K562 (cell line): ENCODE data around the gene C18orf63. TPM values are rescaled to one million over a fixed set of nuclear protein-coding genes. Genes with fewer than 3 reads are reported as not detected.

Experiments
- ATAC-seq: fragments of 200-7000 bp; cut with Tn5 transposase; 3 replicates; pipeline ENCODE4 v1.9.1; 2020; ENCODE audit warnings: moderate library complexity
- BruUV-seq: library from RNA; stranded (reverse); fragments of 400-500 nt; replicated peaks from 2 replicates; lab custom pipeline; 2021; lab: Mats Ljungman, UMichigan
- CTCF ChIA-PET: fragments of 300-600 bp; formaldehyde crosslinking; extraction: SDS; loops from one replicate; lab custom pipeline; 2021; ENCODE audit warnings: low intra/inter-chr PET ratio; lab: Yijun Ruan, JAX
- POLR2A ChIA-PET: fragments of 300-600, 350-650 bp; sonication (Branson Sonifier 250); formaldehyde crosslinking; extraction: SDS; loops from one replicate; lab custom pipeline; 2021; ENCODE audit warnings: antibody characterized with exemption, inconsistent platforms; lab: Yijun Ruan, JAX
- DNase-seq, 4 experiments: peaks; one replicate each; pipeline versions ENCODE4 v3.0.0 to v3.0.0-alpha.2; 2011 to 2018; ENCODE audit warnings: low spot score in 3 of 4, mixed read lengths in 3 of 4; ENCODE audit errors: extremely low read depth in 1 of 4
- FAIRE-seq: peaks from 2 replicates; lab custom pipeline; 2011; peaks lifted over from hg19 to GRCh38; lab: Jason Lieb, UNC
- H2AFZ ChIP-seq: 2 replicates; pipeline ENCODE4 v1.6.0; 2011; ENCODE audit warnings: low read depth, low read length, control low read depth, inconsistent platforms
- H3K27ac ChIP-seq: fragments of 200-600 bp; 3 replicates; pipeline ENCODE4 v1.8.0; 2011; ENCODE audit warnings: low read depth, mild to moderate bottlenecking, control low read depth, inconsistent platforms, low read length, moderate library complexity, mixed read lengths; ENCODE audit errors: extremely low read depth
- H3K27me3 ChIP-seq, 2 experiments: fragments of 300-600 bp in 1 of 2; 2 replicates in 1 of 2; 3 replicates in 1 of 2; pipeline versions ENCODE4 v1.6.0 to v1.8.0; 2011; ENCODE audit warnings: inconsistent platforms in 2 of 2, low read length in 2 of 2, mild to moderate bottlenecking in 1 of 2, mixed read lengths in 1 of 2, moderate library complexity in 1 of 2; ENCODE audit not compliant: control insufficient read depth in 2 of 2, insufficient read depth in 2 of 2
- H3K36me3 ChIP-seq: fragments of 300-600 bp; 3 replicates; pipeline ENCODE4 v1.8.0; 2011; ENCODE audit warnings: mild to moderate bottlenecking, low read length, inconsistent platforms; ENCODE audit not compliant: control insufficient read depth, insufficient read depth
- H3K4me1 ChIP-seq, 2 experiments: fragments of 200-600 bp in 1 of 2; replicated peaks in 1 of 2; 2 replicates in 1 of 2; 3 replicates in 1 of 2; pipeline versions ENCODE4 v1.5.1 to v1.8.0; 2011; ENCODE audit warnings: inconsistent platforms in 2 of 2, low read length in 2 of 2, mild to moderate bottlenecking in 1 of 2, mixed read lengths in 1 of 2, moderate library complexity in 1 of 2; ENCODE audit not compliant: control insufficient read depth in 2 of 2, insufficient read depth in 2 of 2
- H3K4me2 ChIP-seq: 2 replicates; pipeline ENCODE4 v1.6.1; 2011; ENCODE audit warnings: low read length, control low read depth, inconsistent platforms, mixed read lengths; ENCODE audit not compliant: insufficient read depth
- H3K4me3 ChIP-seq: fragments of 200-600 bp; sonication (generic), shearing (Covaris generic); 2 replicates; pipeline ENCODE4 v1.5.1; 2016; ENCODE audit warnings: control low read depth, inconsistent platforms
- H3K79me2 ChIP-seq: fragments of 200-600 bp; 3 replicates; pipeline ENCODE4 v1.8.0; 2011; ENCODE audit warnings: low read length, inconsistent platforms; ENCODE audit not compliant: control insufficient read depth, insufficient read depth
- H3K9ac ChIP-seq, 2 experiments: 2 replicates each; pipeline versions ENCODE4 v1.6.0 to v1.6.1; 2011; ENCODE audit warnings: low read depth in 2 of 2, low read length in 2 of 2, control low read depth in 1 of 2, inconsistent platforms in 1 of 2, mild to moderate bottlenecking in 1 of 2, mixed read lengths in 1 of 2; ENCODE audit not compliant: insufficient read depth in 1 of 2
- H3K9me1 ChIP-seq: one replicate; pipeline ENCODE4 v1.6.0; 2011; ENCODE audit warnings: inconsistent platforms, mild to moderate bottlenecking, low read length, moderate library complexity; ENCODE audit not compliant: control insufficient read depth, insufficient read depth
- H3K9me3 ChIP-seq: replicated peaks from 2 replicates; pipeline ENCODE4 v1.5.1; 2011; ENCODE audit warnings: low read depth, low read length, inconsistent platforms; ENCODE audit not compliant: control insufficient read depth, insufficient read depth
- H4K20me1 ChIP-seq: replicated peaks from 2 replicates; pipeline ENCODE4 v1.6.1; 2011; ENCODE audit warnings: low read length, inconsistent platforms, mixed read lengths; ENCODE audit not compliant: control insufficient read depth, insufficient read depth
- ATF3 ChIP-seq, 2 experiments: fragments of 450-650 bp in 1 of 2; sonication (generic) in 1 of 2; formaldehyde crosslinking in 1 of 2; IDR thresholded peaks in 1 of 2; conservative IDR thresholded peaks in 1 of 2; 2 replicates each; pipeline versions ENCODE4 v1.6.1 to v1.8.1; 2016 to 2023; ENCODE audit warnings: mild to moderate bottlenecking in 2 of 2, moderate library complexity in 2 of 2, inconsistent platforms in 1 of 2, missing genetic modification reagents in 1 of 2
- BCOR ChIP-seq: fragments of 450-650 bp; IDR thresholded peaks from 2 replicates; pipeline ENCODE4 v1.6.1; 2016
- ETS2 ChIP-seq: IDR thresholded peaks from 2 replicates; pipeline ENCODE4 v1.6.1; 2016; ENCODE audit warnings: borderline replicate concordance, missing genetic modification characterization, mild to moderate bottlenecking, moderate library complexity, missing compliant biosample characterization; ENCODE audit not compliant: poor library complexity, severe bottlenecking
- KHSRP ChIP-seq: fragments of 450-650 bp; IDR thresholded peaks from 2 replicates; pipeline ENCODE4 v1.6.1; 2017
- MIER1 ChIP-seq: fragments of 450-650 bp; IDR thresholded peaks from 2 replicates; pipeline ENCODE4 v1.6.1; 2016; ENCODE audit warnings: antibody characterized with exemption, mild to moderate bottlenecking, low read depth
- PHF8 ChIP-seq: fragments of 200-600 bp; sonication (generic); IDR thresholded peaks from 2 replicates; pipeline ENCODE4 v1.6.1; 2012; ENCODE audit warnings: mixed run types, mild to moderate bottlenecking, inconsistent platforms, low read length, moderate library complexity, borderline replicate concordance
- POLR2AphosphoS5 ChIP-seq: IDR thresholded peaks from 2 replicates; pipeline ENCODE4 v1.6.1; 2011; ENCODE audit warnings: mild to moderate bottlenecking, low read depth, low read length, moderate library complexity; ENCODE audit not compliant: control insufficient read depth, insufficient read depth
- RHOXF2B ChIP-seq: fragments of 250-450 bp; sonication (Bioruptor Pico); conservative IDR thresholded peaks from 2 replicates; pipeline ENCODE4 v1.5.1; 2021
- SRSF9 ChIP-seq: fragments of 200-400 bp; formaldehyde crosslinking; IDR thresholded peaks from 2 replicates; pipeline ENCODE4 v1.6.1; 2017; ENCODE audit warnings: low read depth, low read length, borderline replicate concordance
- TCF7 ChIP-seq: sonication (generic); IDR thresholded peaks from 2 replicates; pipeline ENCODE4 v1.6.1; 2016; ENCODE audit warnings: antibody characterized with exemption, borderline replicate concordance
- TEAD1 ChIP-seq, 2 experiments: fragments of 450-650 bp in 1 of 2; sonication (generic) in 1 of 2; formaldehyde crosslinking; IDR thresholded peaks; 2 replicates each; pipeline versions ENCODE4 v1.4.0 to v1.8.0; 2020 to 2022; ENCODE audit warnings: mild to moderate bottlenecking in 2 of 2, missing genetic modification reagents in 1 of 2
- ZKSCAN8 ChIP-seq: fragments of 200-800 bp; sonication (Bioruptor generic); IDR thresholded peaks from 2 replicates; pipeline ENCODE4 v1.6.1; 2016; ENCODE audit warnings: missing genetic modification characterization, missing compliant biosample characterization
- ZNF165 ChIP-seq: fragments of 250-450 bp; sonication (Bioruptor Pico); IDR thresholded peaks from 2 replicates; pipeline ENCODE4 v1.4.0; 2020; ENCODE audit warnings: borderline replicate concordance
- ZNF263 ChIP-seq: sonication (generic); formaldehyde crosslinking; IDR thresholded peaks from 2 replicates; pipeline ENCODE4 v1.8.0; 2022; ENCODE audit warnings: mild to moderate bottlenecking, missing genetic modification reagents, borderline replicate concordance
- ZNF408 ChIP-seq: fragments of 250-450 bp; sonication (Bioruptor Pico); IDR thresholded peaks from 2 replicates; pipeline ENCODE4 v1.4.0; 2020; ENCODE audit warnings: low read depth, mild to moderate bottlenecking, moderate library complexity
- ZNF551 ChIP-seq: fragments of 250-450 bp; sonication (Bioruptor Pico); IDR thresholded peaks from 2 replicates; pipeline ENCODE4 v1.5.0; 2021; ENCODE audit warnings: mild to moderate bottlenecking, moderate library complexity
- WGBS: fragments of 100-300 bp; shearing (Covaris generic); methylation state at CpG from one replicate; pipeline ENCODE4 v1.1.6; 2016; ENCODE audit warnings: low coverage, mixed read lengths; ENCODE audit not compliant: insufficient coverage; ENCODE audit errors: missing lambda C conversion rate; 5-methylcytosine and 5-hydroxymethylcytosine counted together
- in situ Hi-C: fragments of 300-500 bp; cut with MboI; formaldehyde crosslinking; loops from 4 replicates; pipeline ENCODE4 v1.15.0; 2018; ENCODE audit warnings: inconsistent platforms, mixed read lengths
- intact Hi-C: fragments of 100-400 bp; cut with micrococcal nuclease; formaldehyde crosslinking; loops from 2 replicates; pipeline ENCODE4 v1.14.2; 2022
- polyA plus RNA-seq, 8 experiments: library from polyadenylated mRNA; depleted of rRNA in 4 of 8; stranded (reverse) in 5 of 8; unstranded in 3 of 8; fragments of >200 nt; fragmentation: Nextera tagmentation in 2 of 8; fragmentation: Illumina TruSeq in 1 of 8; extraction: Ambion mirVana in 2 of 8; extraction: Trizol in 1 of 8; gene quantifications; 2 replicates each; pipeline versions ENCODE4 v1.2.1 to v1.2.3, GENCODE V29; 2011 to 2014; ENCODE audit warnings: inconsistent platforms in 1 of 8, missing spikeins in 1 of 8
- total RNA-seq, 7 experiments: library from RNA; depleted of rRNA in 6 of 7; stranded (reverse); fragments of >200 nt in 6 of 7; fragmentation: Illumina TruSeq in 2 of 7; extraction: Trizol in 2 of 7; gene quantifications; 2 replicates each; pipeline versions ENCODE4 v1.2.1 to v1.2.3, GENCODE V29; 2011 to 2021; ENCODE audit warnings: low replicate concordance in 1 of 7

C18orf63 gene
- total and polyA plus RNA-seq, 9 of the 15 experiments (the other 6 are each of a cell fraction or from before 2014, with no cell fraction given), result not detected

GRCh38 chr18:74274700-74275099, 40.9 kb upstream of the C18orf63 start:
- H3K4me2 ChIP-seq, result no peak overlapping the region
- H3K27me3 ChIP-seq, result no peaks in the 10 kb centered on the region
- in situ Hi-C loops, result no loop called here
- DNase-seq (no peak), ATAC-seq (no peak), FAIRE-seq (no peak)
- H3K9me1 ChIP-seq, result no peaks in the 10 kb centered on the region
- no peaks in the 10 kb centered on the region for H3K79me2 ChIP-seq
- CTCF ChIA-PET, result no interaction called here
- no peak overlapping the region for H3K4me3 ChIP-seq
- no peak for TF ChIP-seq TCF7
- no peak for TF ChIP-seq ETS2 (tag)
- TF ChIP-seq ZNF165 (CRISPR knock-in tag), result no peak
- TF ChIP-seq ZKSCAN8 (CRISPR knock-in tag), result no peak
- no peak for TF ChIP-seq ZNF263 (CRISPR knock-in tag)
- TF ChIP-seq SRSF9, result no peak
- H4K20me1 ChIP-seq, result no peaks in the 10 kb centered on the region
- no peaks in the 10 kb centered on the region for H3K36me3 ChIP-seq
- WGBS, result 27% methylated on average over 4 of the region's 4 CpGs
- POLR2A ChIA-PET, result no interaction called here
- H3K27ac ChIP-seq, result no peak overlapping the region
- no peaks in the 10 kb centered on the region for H3K9me3 ChIP-seq
- no peak overlapping the region for H3K9ac ChIP-seq
- H3K4me1 ChIP-seq, result peaks cover under 1 to 3% of the 10 kb centered on the region in 2 experiments; a peak in 3 of 5 replicates
- H2AFZ ChIP-seq, result no peak overlapping the region
- no TSS peak for BruUV-seq
- intact Hi-C loops, result no loop called here

- no peak for TF ChIP-seq MIER1
- no peak for TF ChIP-seq POLR2AphosphoS5
- no peak for TF ChIP-seq KHSRP
- no peak for TF ChIP-seq ZNF408 (CRISPR knock-in tag)
- TF ChIP-seq TEAD1 (CRISPR knock-in tag; IDR thresholded peaks at IDR 0.05), result no peak
- TF ChIP-seq ETS2 (tag), result no peak
- no peak for TF ChIP-seq ATF3 (IDR thresholded peaks at IDR 0.05)
- TF ChIP-seq ATF3 (CRISPR knock-in tag; conservative IDR thresholded peaks at IDR 0.05), result no peak
- no peak for TF ChIP-seq PHF8
- TF ChIP-seq RHOXF2B (CRISPR knock-in tag), result no peak
- no peak for TF ChIP-seq BCOR
- TF ChIP-seq ZNF551 (CRISPR knock-in tag), result no peak
- Histone ChIP-seq H3K9me3 (no peaks in the 10 kb centered on the region), H2AFZ (no peak overlapping the region), H3K4me2 (no peak overlapping the region), H3K9me1 (no peaks in the 10 kb centered on the region), H3K79me2 (no peaks in the 10 kb centered on the region), H3K27ac (no peak overlapping the region), H3K27me3 (no peaks in the 10 kb centered on the region), H3K4me3 (no peak overlapping the region), H3K36me3 (no peaks in the 10 kb centered on the region), H3K4me1 (no peaks in the 10 kb centered on the region; a peak in 1 of 5 replicates), H3K9ac (0 out of 4 replicates have a peak overlapping the region, but pooled peaks of 1 of the 2 experiments have one; percentile 45), H4K20me1 (no peaks in the 10 kb centered on the region)
- ChIA-PET CTCF (no interaction called here), POLR2A (interaction anchor here (0.7 to 1.2 kb wide), 2 partner anchors 14 to 220 kb away, joined by 3 read pairs; partner anchors contain the start of gene CNDP2)
- ATAC-seq (no peak), DNase-seq (no peak), FAIRE-seq (no peak)
- no TSS peak for BruUV-seq
- 29% methylated on average over 3 of the region's 11 CpGs for WGBS
- intact Hi-C loops (no loop called here), in situ Hi-C loops (no loop called here)
These were observed 39.9 kb upstream of the C18orf63 start for GRCh38 chr18:74275736-74276135.
